Left kidney (tissue), 2 donors: ENCODE measurements around the gene NRROS. TPM values are rescaled to one million over a fixed set of nuclear protein-coding genes. Genes with fewer than 3 reads are reported as not detected.
A peak's percentile ranks its signal among the peaks of the same experiment; 100 is the strongest.
"Not testable (repeated sequence)": the region's sequence is repeated elsewhere in the genome, so short reads cannot be mapped to it uniquely, and the experiment has no call there.

Source experiments
- DNase-seq: peaks from one replicate; pipeline ENCODE4 v3.0.0-alpha.2; 2013
- polyA plus RNA-seq: library from polyadenylated mRNA; unstranded; fragments of 120-200 nt; gene quantifications from one replicate; pipeline ENCODE4 v1.2.1, GENCODE V29; 2013; ENCODE audit not compliant: insufficient read length

The NRROS gene
- polyA plus RNA-seq, 1 donor = 2.6 TPM

DNA sequence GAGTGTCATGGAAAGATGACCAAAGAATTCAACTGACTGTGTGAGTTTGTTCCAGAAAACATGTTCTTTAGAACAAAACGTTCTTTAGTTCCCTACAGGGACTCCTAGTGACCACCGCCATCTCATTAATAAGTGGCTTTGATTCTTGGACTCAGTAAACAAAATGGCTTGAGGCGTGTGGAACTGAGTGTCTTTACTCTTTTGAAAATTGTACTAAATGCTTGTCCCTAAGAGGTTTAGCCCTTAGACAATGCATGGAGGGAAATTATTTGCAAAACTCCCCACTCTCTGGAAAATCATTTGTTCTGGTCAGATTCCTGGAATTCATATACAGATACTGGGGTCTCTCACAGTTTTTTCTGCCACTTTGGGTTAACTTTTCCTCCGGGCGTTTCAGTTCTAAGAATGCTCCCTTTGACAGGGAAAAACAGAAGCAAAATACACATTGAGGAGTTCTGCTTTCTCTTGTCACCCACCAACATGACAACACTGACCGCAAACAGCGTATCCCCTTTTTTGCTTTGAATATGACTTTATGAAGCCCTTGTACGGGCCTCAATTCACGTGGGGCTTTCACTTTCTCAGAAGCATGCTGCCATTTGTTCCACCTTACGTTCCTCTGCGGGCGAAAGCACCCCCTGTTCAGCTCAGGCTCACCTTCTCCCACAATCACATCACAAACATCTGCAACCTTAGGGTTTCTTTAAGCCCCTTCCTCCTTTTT lies 15.3 kb upstream of the NRROS start:
- no peak for DNase-seq

DNA sequence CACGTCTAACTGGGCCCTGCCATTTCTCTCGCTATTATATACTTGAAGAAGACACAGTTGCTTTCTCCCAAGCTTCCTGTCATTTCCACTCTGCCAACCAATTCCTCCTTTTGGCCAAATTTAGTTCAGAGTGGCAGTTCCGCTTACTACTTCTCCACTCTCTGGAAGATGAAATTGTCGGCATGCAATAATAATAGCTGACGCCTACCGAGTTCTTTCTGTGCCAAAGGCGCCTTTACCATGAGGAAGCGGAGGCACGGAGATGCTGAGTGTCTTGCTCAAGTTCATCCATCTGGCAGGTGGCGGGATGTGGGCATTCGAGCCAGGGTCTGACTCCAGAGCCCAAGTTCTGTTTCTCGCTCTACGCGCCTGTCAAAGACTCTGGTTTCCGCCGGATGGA lies 14.6 kb upstream of the NRROS start:
- DNase-seq = no peak

DNA sequence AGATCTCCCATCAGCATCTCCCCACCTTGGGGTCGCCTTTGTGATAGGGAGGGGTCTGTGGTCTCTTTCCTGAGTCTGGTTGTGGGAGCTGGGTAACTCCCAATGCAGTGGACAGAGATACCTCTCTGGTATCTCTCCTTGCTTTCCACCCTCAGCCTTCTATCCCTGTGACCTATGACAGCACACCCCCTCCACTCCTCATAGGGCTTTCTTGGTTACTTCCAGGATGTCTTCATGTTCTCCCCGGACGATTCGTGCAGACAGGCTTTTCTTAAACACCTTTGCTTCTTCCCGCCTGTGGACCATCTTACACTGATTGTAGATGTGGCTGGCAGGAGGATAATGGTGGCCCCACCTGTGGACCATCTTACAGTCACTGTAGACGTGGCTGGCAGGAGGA lies 14.2 kb upstream of the NRROS start:
- no peak for DNase-seq

DNA sequence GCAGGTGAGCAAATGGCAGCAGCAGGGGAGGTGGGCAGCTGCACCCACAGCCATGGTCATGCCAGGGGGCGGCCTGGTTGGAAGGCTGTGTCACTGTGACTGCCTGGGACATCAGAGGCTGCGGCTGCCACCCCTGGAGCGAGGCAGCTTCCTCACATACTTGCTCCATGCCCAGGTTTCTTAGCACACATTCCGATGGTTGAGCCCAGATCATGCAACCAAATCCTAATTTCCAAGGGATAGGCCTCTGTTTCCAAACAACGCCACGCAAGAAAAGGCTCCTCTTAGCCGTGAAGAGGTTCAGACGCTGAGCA lies 11.6 kb upstream of the NRROS start:
- no peak for DNase-seq

DNA sequence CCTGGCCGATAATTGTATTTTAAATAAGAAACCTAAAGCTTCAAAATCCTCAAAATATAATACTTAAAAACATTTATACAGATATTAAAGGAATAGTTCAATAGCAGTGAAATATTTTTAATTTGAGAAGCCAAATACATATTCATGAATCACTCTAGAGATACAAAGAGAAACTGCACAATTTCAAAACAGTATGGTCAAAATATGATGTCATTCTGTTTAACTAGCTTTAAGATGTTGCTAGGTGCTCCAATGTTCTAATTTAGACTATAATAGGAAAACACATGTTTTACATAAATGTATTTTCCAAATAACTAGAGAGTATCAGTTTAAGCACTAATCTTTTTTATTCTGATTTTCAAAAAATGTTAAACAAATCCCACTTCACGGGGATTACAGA lies 10.3 kb upstream of the NRROS start:
- DNase-seq = no peak

DNA sequence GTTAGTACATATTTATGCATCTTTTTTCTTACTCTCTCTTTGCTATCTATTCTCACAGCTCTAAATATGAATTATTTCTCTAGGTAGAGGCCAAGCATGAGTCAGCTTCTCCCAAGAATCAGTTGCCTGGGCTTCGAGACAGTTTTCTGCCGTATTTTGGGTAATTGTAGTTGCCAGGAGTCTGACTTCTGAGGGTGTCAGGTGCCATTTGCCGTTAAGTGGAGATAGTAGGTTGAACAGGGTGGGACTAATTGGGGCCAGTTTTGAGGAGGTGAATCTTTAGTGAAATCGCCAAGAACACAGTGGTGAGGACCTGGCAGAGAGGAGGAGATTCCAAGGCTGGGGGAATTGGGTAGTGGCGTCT lies 7.8 kb upstream of the NRROS start:
- DNase-seq = no peak

DNA sequence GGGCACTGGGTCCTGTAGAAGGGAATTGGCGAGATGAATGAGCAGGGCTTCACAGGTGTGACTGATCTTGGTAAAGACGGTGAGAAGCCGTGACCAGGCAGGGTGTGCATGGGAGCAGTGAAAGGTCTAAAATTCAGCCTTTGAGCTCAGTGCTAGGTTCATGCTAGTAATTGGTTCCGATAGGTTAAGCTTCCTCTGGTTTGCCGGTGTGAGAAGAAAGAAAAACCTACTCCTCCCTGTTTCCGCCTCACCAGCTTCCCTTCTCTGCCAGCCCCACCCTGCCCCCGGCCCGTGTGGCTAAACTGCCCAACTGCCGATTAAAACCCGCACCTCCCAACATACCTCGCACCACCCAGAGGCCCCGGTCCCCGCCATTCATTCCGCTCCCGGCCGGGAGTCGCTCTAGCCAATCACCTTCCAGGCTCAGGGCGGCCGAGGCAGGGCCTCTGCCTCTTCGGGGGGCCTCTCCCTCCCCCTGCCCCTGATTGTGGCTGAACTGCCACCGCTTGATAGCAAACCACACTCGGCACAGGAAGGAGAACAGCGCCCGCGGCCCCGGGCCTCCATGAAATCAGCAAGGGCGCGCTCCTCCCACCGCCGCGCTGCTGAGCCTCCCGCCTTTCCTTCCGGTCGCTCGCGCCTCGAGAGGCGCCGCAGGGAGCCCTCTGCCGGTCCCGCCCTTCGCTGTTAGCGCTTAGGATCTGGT lies 7.3 kb upstream of the NRROS start:
- peak; percentile 84 for DNase-seq

DNA sequence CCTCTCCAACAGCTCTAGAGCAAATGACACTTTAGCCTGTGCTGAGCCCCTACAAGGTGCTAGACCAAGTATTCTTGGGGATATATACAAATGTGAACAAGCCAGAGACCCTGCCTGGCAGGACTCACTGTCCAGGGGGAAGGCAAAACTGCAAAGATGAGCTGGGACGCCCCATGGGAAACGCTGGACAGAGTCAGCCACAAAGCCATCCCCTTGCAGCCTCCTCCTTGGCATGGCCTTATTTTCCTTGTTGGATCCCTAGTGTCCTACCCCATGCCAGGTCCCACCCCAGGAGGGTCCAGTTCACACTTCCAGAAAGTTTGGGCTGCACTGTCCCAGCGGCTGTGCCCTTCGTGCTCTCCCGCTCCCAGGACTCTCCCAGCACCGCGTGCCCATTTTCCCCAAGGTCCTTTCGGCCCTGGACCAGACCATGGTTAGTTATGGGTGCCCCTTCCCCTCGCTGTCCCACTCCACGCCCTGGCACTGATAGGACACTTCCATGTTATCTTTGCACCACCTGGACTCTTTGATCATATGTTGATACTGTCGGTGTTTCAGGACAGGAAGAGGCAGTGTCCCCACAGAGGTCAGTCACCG lies 5.8 kb upstream of the NRROS start:
- no peak for DNase-seq

DNA sequence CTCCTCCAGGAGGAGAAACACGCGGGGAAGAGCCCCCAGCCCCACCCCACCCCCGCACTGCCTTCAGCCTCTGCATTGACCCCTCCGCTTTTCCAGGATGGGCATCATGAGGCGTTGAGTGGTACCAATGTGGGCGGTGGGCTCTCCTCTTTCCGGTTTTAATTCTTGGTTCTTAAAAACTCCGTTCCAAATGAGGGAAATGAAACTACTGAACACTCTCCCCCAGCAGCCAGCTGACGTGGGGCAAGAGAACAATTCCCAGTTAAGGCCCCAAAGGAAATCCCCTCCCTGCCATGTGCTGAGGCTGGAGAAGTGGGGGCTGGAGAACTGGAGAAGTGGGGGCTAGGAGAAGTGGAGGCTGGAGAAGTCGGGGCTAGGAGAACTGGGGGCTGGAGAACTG lies 5.3 kb upstream of the NRROS start:
- DNase-seq = no peak

DNA sequence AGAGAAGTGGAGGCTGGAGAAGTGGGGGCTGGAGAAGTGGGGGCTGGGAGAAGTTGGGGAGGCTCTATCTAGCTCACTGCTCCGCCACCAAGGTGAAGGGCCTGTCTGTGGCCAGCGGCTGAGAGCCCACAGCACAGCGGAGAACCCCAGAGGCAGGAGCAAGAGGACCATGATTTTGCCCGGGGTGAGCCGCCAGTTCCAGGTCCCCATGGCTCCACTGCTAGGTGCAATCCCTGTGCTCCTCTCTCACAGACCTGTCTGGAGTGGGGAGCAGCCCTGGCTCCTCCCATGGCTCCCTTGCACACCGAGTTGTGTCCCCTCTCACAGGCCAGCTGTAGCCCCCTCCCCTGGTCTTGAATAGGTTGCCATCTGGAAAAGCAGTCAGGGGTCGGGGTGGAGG lies 4.7 kb upstream of the NRROS start:
- no peak for DNase-seq

DNA sequence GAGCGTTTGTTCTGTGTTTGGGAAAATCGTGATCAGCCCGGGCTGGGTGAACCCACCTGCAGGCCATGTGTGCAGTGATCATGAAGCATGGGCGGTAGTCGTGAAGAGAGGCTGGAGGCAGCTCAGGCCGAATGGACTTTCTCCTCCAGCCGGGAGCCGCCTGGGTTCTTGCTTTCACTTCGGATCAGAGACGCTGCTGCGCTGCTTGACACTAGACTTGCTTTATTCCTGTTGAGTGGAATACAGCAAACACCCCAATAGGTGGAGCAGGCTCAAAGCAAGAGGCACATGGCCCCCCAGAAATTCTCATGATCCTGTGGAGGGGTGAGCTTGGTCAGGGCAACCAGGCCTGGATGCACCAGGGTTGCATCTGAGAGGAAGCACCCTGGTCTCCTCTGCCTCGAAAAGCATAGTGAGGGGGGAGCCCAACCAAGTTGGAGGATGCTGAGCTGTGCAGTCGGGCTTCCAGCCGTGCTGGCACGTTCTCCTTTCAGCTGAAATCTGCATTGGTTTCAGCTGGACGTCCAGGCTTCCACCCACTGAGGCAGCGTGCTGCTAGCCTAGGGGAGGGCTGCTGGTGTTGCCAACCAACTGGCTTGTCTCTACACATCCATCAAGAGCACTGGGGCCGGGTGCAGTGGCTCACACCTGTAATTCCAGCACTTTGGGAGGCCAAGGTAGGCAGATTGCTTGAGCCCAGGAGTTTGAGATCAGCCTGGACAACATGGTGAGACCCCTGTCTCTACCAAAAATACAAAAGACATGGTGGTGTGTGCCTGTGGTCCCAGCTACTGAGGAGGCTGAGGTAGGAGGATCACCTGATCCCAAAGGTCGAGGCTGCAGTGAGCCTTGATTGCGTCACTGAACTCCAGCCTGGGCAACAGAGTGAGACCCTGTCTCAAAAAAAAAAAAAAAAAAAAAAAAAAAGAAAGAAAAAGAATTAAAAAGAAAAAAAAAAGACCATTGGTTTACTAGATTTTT lies 2.8 kb upstream of the NRROS start:
- no peak for DNase-seq

DNA sequence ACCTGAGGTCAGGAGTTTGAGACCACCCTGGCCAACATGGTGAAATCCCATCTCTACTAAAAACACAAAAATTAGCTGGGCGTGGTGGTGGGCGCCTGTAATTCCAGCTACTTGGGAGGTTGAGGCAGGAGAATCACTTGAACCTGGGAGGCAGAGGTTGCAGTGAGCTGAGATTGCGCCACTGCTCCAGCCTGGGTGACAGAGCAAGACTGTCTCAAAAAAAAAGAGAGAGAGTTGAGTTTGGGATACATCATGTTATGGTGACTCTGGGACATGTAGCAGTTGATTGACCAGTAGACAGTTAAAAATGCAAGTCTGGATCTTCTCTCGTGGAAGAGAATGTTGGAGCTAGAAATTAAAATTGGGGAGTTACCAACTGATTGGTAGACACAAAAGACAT lies 1.6 kb upstream of the NRROS start:
- not testable (repeated sequence) for DNase-seq

DNA sequence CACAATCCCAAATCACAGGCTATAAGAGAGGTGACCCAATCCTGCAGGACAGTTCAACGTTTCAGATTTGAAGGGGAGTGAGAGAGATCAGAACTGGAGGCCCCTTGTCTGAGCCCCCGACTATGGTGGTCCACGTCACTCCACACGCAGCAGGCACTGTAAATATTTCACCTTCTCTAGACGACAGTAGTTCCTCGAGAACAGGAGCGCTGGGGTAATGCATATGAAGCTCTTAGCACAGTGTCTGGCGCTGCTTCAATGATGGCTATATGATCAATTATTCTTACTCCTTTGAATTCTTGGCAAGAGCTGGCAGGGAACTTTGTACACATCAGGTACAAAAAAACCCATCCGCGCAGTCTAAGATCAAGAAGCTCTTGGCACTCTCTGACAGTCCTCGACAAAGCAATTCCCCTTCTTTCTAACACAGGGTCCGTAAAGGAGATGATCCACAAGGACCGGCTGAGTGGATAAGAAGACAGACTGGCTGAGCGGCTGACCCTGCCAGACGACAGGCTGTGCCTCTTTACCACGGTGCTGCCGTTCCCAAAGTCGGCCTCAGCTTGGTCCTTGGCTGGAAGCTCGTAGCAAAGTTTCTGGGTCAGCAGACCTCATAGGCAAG lies 522 bp upstream of the NRROS start:
- no peak for DNase-seq

DNA sequence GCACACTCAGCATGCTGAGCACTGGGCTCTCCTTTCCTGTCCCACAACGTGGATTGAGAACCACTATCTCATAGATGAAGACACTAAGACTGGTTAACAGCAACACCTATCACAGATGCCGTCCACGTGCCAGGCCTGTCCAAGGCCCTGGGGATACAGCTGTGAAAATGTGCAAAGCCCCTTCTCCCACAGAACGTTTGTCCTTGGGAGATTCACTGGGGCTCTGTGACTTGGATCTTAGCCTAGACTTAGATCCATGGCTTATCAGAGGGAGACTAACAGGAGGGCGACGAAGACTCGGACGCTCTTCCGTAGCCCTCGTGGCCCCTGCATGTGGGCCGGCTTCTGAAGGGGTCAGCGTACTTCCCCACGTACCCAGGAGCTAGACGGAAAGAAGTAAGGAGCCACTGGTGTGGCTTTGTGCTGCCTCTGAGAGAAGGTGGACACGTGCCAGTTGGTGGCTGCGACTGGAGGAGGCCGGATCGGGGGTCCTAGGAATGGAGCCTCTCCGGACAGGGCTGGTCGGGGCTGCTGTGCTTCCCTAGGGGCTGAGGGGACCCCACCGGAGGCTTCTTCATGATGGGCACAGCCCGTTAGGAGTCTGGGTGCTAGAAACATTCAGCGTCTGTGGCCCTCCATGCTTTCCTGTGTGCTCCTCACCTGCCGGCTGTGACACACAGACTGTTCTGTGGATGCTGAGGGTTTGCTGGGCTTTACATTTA lies 964 bp downstream of the NRROS start:
- no peak for DNase-seq

DNA sequence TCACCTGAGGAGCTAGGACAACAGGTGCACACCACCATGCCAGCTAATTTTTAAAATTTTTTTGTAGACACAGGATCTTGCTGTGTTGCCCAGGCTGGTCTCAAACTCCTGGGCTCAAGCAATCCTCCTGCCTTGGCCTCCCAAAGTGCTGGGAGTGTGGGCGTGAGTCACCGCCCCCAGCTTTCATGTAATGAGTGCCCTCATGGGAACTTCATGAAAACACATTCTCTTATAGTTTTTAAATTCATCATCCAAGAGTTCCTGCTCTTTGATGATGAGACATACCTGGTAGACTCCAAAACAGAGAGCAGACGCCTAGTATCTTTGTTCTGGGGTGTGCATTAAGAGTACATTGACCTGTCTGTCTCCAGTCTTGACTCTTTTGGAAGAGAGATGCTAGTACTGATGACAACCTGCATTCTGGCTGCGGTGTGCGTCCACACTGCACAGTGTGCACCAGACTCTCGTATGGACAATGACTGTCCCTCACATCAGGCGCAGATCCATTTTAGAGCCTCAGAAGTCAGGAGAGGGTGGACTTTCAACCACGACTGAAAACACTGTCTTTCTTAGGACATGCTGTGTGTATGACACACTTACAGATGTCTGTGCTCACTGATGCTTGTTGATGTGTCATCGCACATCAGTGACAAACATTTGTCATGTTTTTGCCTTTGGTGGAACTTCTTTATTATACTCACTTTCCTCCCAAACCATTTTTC lies 2.0 kb downstream of the NRROS start:
- no peak for DNase-seq

DNA sequence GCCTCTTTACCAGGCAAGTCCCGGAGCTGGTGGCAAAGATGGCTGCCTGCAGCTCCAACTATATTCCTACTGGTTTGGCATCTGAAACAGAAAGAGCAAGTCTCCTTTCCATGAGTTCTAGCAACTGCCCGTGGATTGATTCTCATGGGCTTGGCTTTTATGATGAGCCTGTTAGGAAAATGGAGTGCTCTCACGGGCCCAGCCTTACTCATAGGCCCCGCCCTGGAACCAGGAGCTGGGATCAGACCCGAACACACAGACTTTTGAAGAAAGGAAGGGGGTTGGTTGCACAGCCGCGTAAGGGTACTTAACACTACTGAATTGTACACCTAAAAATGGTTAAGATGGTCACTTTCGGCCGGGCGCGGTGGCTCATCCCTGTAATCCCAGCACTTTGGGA lies 2.9 kb downstream of the NRROS start:
- DNase-seq = no peak

DNA sequence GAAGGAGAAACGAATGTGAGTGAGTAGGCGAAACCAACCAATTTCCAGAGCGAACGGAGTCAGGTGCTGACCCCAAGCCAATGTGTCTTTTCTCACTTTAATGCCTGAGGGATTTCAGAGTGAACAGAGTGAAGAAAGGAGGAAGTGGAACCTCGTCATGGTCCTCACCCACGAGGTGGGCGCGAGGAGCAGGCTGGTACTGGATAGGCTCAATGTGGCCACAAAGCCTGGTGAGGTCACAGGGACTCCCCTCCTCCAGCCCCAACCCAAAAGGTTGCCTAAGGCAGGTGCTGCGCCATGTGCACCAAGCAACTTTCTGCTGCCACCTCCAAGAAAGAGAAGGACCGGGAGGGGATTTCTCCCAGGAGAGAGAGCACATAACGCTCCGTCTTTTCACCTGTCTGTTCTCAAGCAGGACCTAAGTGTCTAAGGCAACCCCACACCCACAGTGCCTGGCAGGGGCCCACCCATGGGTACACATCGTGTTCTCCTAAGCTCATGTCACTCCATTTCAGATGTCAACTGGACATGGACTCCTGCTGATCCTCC lies 3.8 kb downstream of the NRROS start:
- DNase-seq = no peak

DNA sequence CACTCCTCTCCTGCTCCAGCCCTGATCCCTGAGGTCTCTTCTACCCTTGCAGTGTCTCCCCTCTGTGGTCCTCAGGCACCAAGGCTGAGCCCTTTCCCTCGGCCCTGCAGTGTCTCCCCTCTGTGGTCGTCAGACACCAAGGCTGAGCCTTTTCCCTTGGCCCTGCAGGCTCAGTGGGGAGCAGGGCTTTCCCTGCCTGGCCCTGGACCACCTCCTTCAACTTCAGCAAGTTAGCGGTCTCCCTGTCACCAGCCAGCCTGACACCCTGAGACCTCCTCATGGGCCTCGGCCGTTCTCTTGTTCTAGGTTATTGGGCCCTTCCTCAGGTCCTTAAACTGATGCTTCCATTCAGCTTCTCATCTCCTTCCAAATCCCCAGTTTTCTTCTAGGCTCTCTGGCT lies 4.3 kb downstream of the NRROS start:
- no peak for DNase-seq

DNA sequence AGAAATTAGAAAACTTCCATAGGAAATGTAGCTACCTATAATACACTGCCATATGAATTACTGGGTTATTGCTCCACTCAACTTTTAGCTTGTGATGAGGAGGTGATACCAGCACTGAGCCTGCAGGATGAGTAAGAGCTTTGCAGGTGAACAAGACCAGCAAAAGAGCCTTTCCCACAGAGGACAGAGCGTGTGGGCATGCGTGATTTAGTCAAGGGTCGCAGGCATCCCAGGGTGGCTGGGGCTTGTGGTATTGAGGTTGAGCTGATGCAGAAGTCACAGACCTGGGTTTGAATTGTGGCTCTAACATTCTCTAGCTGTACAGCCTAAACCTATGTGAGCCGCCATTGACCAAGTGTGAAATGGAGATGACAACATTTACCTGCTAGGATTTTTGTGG lies 5.6 kb downstream of the NRROS start:
- DNase-seq = no peak

DNA sequence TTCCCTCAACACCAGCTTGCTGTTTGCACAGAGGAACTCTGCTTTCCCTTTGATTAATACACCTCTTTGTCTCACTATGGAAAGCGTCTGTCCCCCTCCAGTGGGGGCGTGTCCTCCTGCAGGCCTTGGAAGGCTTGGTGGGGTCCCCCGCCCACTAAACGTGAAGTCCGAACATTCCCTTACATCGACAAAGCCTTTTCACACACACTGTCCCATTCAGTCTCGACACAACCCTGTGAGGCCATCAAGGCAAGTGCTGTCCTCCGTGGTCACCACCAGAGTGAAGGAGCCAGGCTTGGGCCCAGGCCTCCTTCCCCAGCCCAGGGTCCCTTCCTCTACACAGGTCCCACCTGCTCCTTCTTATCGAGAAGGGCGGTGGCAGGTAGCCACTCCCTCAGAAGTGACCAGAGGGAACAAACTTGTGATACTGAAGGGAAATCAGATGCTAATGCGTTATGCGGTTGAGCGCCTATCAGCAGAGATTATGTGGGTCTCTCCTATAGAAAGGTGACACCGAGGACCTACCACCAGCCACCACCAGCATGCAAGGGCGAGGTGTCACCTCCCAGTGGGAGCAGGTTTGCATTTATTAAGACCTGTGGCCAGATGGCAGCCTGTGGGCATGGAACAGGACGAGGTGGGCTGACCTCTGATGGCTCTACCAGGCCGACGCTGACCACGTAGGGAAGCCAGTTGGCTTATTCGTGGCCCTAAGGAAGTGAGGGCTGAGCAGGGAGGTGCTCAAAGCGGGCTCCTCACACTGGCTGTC lies 6.6 kb downstream of the NRROS start:
- no peak for DNase-seq
